ENCODE measurements around the gene PASK. TPM values are rescaled to one million over a fixed set of nuclear protein-coding genes. Genes with fewer than 3 reads are reported as not detected.

The PASK gene
- total and polyA plus RNA-seq, 2 experiments from 2014 or later: 0.56 to 2.1 TPM

DNA sequence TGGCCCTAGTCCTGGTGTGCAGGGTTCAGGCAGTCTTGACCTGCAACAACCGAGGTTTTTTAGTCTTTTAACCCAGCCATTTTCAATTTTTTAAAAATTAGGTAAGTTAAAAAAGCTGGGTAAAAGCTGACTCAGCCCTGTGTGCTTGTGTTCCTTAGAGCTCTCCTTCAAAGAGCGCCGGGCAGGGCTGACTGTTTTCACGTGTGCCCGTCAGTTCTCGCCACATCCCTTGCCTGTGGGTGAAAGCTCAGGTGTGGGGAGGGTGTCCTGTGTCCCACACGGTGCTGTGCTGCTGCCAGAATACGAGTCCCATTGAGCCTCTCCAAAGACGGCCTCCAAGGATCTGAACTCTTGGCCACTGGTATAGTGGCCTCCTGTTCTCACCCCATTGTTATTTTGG lies 33.9 kb upstream of the PASK start:
- H3K9me3 ChIP-seq (ENCODE audit: low read depth): no peaks in the 10 kb centered on the region

DNA sequence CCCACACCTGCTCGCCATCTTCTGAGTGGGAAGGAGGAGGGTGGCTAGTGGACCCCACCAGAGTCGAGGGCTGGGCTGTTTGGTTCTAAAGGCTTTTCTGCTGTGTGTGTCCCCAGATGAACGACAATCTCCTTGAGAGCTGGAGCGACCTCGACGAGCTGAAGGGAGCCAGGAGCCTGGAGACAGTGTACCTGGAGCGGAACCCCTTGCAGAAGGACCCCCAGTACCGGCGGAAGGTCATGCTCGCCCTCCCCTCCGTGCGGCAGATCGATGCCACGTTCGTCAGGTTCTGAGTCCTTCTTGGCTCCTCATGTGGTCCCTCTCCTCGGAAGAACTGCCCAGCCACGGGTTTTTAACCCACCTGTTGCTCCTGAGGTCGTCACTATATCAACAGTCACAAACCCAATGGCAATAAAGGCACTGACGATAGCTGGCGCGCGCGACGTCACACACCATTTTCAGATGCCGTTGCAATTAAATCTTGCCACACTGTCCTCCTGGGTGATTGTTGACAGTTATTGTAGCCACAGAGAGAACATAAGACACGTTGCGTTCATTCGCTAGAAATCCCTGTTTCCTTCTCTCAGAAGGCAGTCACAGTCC lies 33.4 kb upstream of the PASK start:
- in situ Hi-C loops (cut with MboI): no loop called here
- H3K27ac ChIP-seq: no peak overlapping the region
- H3K9ac ChIP-seq: no peak overlapping the region
- DNase-seq: no peak
- no peaks in the 10 kb centered on the region for H3K79me2 ChIP-seq (ENCODE audit: insufficient read depth)
- H3K9me3 ChIP-seq (ENCODE audit: low read depth): no peaks in the 10 kb centered on the region
- H3F3A ChIP-seq (ENCODE audit: insufficient read depth): peaks cover 19% of the 10 kb centered on the region
- no peaks in the 10 kb centered on the region for H3K9me2 ChIP-seq (ENCODE audit: insufficient read depth)
- TF ChIP-seq EZH2phosphoT487 (IDR thresholded peaks at IDR 0.05; ENCODE audit: insufficient read depth, low read depth) (no peak), EZH2 (IDR thresholded peaks at IDR 0.05; ENCODE audit: insufficient read depth, poor library complexity, severe bottlenecking) (no peak)
- no peak overlapping the region for H3K4me2 ChIP-seq (ENCODE audit: unreplicated experiment)
- no peak overlapping the region for H3K4me3 ChIP-seq
- H4K20me1 ChIP-seq (ENCODE audit: insufficient read depth): no peaks in the 10 kb centered on the region
- H3K27me3 ChIP-seq (replicated peaks; ENCODE audit: insufficient read depth): no peaks in the 10 kb centered on the region
- peaks cover 3% of the 10 kb centered on the region; the same call in 1 of the 2 replicates for H3K36me3 ChIP-seq (ENCODE audit: low read depth)
- 88 to 91% methylated on average over 27 to 28 of the region's 28 CpGs for WGBS, 2 experiments (ENCODE audit: low coverage in 1 of 2, low lambda C conversion rate in 2 of 2, missing lambda C conversion rate in 2 of 2)
- peaks cover 13% of the 10 kb centered on the region for H3K4me1 ChIP-seq (ENCODE audit: insufficient read depth)
- no peak overlapping the region for H2AFZ ChIP-seq

More for the DNA sequence above, 33.9 kb upstream of the PASK start:
- Histone ChIP-seq H4K20me1 (ENCODE audit: insufficient read depth) (no peaks in the 10 kb centered on the region), H3K27ac (no peak overlapping the region), H3F3A (ENCODE audit: insufficient read depth) (peaks cover 19% of the 10 kb centered on the region), H2AFZ (no peak overlapping the region), H3K27me3 (replicated peaks; ENCODE audit: insufficient read depth) (no peaks in the 10 kb centered on the region), H3K36me3 (ENCODE audit: low read depth) (peaks cover 3% of the 10 kb centered on the region; the same call in 1 of the 2 replicates), H3K4me2 (ENCODE audit: unreplicated experiment) (no peak overlapping the region), H3K9me2 (ENCODE audit: insufficient read depth) (no peaks in the 10 kb centered on the region), H3K4me1 (ENCODE audit: insufficient read depth) (peaks cover 13% of the 10 kb centered on the region), H3K9ac (no peak overlapping the region), H3K79me2 (ENCODE audit: insufficient read depth) (no peaks in the 10 kb centered on the region), H3K4me3 (no peak overlapping the region)
- TF ChIP-seq EZH2phosphoT487 (IDR thresholded peaks at IDR 0.05; ENCODE audit: insufficient read depth, low read depth) (no peak), EZH2 (IDR thresholded peaks at IDR 0.05; ENCODE audit: insufficient read depth, poor library complexity, severe bottlenecking) (no peak)
- no peak for DNase-seq
- in situ Hi-C loops (cut with MboI): no loop called here
- 86 to 87% methylated on average over 9 of the region's 9 CpGs for WGBS, 2 experiments (ENCODE audit: low coverage in 1 of 2, low lambda C conversion rate in 2 of 2, missing lambda C conversion rate in 2 of 2)

DNA sequence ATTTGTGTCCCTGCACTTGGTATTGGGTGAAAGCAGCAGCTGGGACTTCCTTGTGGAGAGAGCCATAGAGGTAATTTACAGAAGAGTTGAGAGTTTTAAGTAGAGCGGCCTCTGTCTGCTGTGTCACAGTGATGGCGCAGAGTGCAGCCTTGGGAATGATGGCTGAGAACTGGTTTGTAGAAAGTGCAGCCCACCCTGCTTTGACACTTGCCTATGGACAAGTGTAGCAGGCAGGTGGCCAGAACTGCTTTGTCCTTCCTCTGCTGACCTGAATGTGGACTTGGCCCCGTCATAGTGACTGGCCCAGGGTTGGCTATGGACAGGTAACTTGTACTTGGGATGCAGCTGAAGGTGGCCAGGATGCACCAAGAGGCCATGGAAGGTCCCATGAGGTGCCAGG lies 32.9 kb upstream of the PASK start:
- Histone ChIP-seq H4K20me1 (ENCODE audit: insufficient read depth) (no peaks in the 10 kb centered on the region), H3K9me2 (ENCODE audit: insufficient read depth) (no peaks in the 10 kb centered on the region), H3K4me2 (ENCODE audit: unreplicated experiment) (no peak overlapping the region), H3K79me2 (ENCODE audit: insufficient read depth) (no peaks in the 10 kb centered on the region), H3K4me3 (no peak overlapping the region), H3K27ac (no peak overlapping the region), H3K4me1 (ENCODE audit: insufficient read depth) (peaks cover 13% of the 10 kb centered on the region), H3F3A (ENCODE audit: insufficient read depth) (peaks cover 19% of the 10 kb centered on the region), H2AFZ (no peak overlapping the region), H3K36me3 (ENCODE audit: low read depth) (peaks cover 3% of the 10 kb centered on the region; the same call in 1 of the 2 replicates), H3K27me3 (replicated peaks; ENCODE audit: insufficient read depth) (no peaks in the 10 kb centered on the region), H3K9me3 (ENCODE audit: low read depth) (no peaks in the 10 kb centered on the region), H3K9ac (no peak overlapping the region)
- TF ChIP-seq EZH2 (IDR thresholded peaks at IDR 0.05; ENCODE audit: insufficient read depth, poor library complexity, severe bottlenecking) (no peak), EZH2phosphoT487 (IDR thresholded peaks at IDR 0.05; ENCODE audit: insufficient read depth, low read depth) (no peak)
- no peak for DNase-seq
- in situ Hi-C loops (cut with MboI): no loop called here
- 97 to 100% methylated on average over 3 of the region's 3 CpGs for WGBS, 2 experiments (ENCODE audit: low coverage in 1 of 2, low lambda C conversion rate in 2 of 2, missing lambda C conversion rate in 2 of 2)

DNA sequence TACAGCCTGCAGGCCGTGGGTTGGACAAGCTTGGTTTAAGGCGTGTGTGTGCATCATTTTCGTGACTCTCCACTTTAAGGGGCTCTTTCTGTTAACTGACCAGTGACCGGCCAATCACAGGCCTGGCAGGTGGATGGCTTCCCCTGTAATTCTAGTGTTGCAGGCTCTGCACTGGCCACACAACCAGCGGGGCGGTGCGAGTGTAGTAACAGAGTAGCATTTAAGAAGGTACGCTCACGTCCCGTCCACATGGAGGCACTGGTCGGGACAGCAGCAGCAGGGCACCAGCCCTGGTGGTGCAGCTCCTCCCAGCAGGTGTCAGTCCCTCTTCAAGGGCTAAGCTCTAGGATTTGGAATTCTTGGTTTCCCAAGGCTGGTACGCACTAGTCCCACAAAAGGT lies 31.2 kb upstream of the PASK start:
- in situ Hi-C loops (cut with MboI): no loop called here
- Histone ChIP-seq H3K9ac (no peak overlapping the region), H3K9me2 (ENCODE audit: insufficient read depth) (no peaks in the 10 kb centered on the region), H4K20me1 (ENCODE audit: insufficient read depth) (no peaks in the 10 kb centered on the region), H3K9me3 (ENCODE audit: low read depth) (no peaks in the 10 kb centered on the region), H3K36me3 (ENCODE audit: low read depth) (peaks cover 3% of the 10 kb centered on the region; the same call in 1 of the 2 replicates), H3K79me2 (ENCODE audit: insufficient read depth) (no peaks in the 10 kb centered on the region), H3K4me3 (no peak overlapping the region), H3F3A (ENCODE audit: insufficient read depth) (peaks cover 19% of the 10 kb centered on the region), H3K4me1 (ENCODE audit: insufficient read depth) (peaks cover 13% of the 10 kb centered on the region), H3K27ac (no peak overlapping the region), H3K4me2 (ENCODE audit: unreplicated experiment) (no peak overlapping the region), H2AFZ (no peak overlapping the region), H3K27me3 (replicated peaks; ENCODE audit: insufficient read depth) (no peaks in the 10 kb centered on the region)
- WGBS, 2 experiments (ENCODE audit: low coverage in 1 of 2, low lambda C conversion rate in 2 of 2, missing lambda C conversion rate in 2 of 2): 89 to 90% methylated on average over 12 of the region's 12 CpGs
- DNase-seq: no peak
- no peak for TF ChIP-seq EZH2 (IDR thresholded peaks at IDR 0.05; ENCODE audit: insufficient read depth, poor library complexity, severe bottlenecking)
- TF ChIP-seq EZH2phosphoT487 (IDR thresholded peaks at IDR 0.05; ENCODE audit: insufficient read depth, low read depth): no peak
